Retinal pigment epithelial cell (primary cell): Measurements from ENCODE around the gene LIPN.

Experiments
- DNase-seq: peaks from one replicate; pipeline ENCODE4 v3.0.0-alpha.2; 2010; ENCODE audit warnings: low read depth
- H3K4me3 ChIP-seq: 2 replicates; pipeline ENCODE4 v1.5.1; 2011; ENCODE audit warnings: mild to moderate bottlenecking, low read length, control low read depth, moderate library complexity
- TF ChIP-seq, protein P1 (sequence below): conservative IDR thresholded peaks from 2 replicates; pipeline ENCODE4 v1.5.1; 2011; ENCODE audit warnings: low read depth, low read length, control low read depth, inconsistent platforms

LIPN gene

DNA sequence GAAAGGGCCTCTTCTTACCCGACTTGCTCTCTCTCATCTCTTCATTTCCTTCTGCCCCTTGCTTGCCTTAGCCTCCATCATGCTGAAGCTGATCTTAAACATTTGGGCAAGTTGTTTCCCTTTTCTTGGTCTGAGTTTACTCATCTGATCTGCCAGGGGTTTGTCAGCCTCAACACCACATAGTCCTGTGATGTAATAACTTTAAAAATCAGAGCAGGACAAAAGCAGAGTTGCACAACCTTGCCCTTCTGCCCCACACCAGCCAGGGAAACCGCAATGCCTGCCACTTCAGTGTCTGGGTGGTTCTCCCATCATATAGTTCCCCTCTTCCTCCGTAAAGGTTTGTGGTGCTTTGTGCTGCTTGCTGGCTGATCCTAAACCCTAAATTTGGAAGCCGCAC, 32.8 kb downstream of the LIPN start:
- DNase-seq = no peak
- TF ChIP-seq, protein P1, sequence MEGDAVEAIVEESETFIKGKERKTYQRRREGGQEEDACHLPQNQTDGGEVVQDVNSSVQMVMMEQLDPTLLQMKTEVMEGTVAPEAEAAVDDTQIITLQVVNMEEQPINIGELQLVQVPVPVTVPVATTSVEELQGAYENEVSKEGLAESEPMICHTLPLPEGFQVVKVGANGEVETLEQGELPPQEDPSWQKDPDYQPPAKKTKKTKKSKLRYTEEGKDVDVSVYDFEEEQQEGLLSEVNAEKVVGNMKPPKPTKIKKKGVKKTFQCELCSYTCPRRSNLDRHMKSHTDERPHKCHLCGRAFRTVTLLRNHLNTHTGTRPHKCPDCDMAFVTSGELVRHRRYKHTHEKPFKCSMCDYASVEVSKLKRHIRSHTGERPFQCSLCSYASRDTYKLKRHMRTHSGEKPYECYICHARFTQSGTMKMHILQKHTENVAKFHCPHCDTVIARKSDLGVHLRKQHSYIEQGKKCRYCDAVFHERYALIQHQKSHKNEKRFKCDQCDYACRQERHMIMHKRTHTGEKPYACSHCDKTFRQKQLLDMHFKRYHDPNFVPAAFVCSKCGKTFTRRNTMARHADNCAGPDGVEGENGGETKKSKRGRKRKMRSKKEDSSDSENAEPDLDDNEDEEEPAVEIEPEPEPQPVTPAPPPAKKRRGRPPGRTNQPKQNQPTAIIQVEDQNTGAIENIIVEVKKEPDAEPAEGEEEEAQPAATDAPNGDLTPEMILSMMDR = no peak
- H3K4me3 ChIP-seq = no peak overlapping the region

DNA sequence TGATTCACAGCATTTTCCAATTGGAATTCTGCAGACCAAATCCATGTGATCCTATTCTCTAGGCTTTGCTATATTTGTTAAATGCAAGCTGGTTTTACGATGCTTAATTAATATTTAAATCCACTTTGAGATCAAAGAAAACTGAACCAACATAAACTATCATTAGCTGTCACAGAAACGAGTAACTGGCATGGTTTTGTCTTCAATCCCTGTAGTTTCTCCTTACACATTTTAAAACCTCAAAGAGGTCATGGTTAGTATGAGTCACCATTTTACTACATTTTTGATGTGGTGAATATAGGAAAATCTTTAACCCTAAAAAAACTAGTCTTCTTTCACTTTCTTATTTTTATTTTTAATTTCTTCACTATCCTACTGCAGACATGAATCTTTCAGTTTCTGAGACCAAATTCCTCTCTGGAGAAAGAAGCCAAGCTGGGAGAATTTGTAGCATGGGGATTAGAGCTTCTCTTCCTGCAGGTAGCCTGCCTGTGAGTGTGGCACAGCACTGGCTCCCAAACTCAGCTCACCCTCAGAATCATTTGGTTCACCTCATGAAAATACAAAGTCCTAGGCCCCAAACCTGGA, 34.0 kb downstream of the LIPN start:
- no peak for DNase-seq
- H3K4me3 ChIP-seq = no peak overlapping the region
- TF ChIP-seq, protein P1 = no peak

DNA sequence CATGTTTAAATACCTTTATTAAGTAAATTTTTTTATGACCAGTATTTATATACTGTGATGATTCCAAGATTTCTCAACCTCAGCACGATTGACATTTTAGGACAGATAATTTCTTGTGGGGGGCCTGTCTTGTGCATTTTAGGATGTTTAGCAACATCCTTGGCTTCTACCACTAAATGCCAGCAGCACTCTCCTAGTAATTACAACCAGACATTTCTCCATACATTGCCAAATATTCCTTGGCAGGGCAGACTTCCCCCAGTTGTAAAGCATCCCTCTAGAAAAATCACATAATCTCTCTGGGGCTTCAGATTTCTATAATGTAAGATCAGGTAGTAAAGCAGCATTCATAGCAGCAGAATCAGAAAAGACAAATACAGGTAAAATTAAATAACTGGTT, 34.9 kb downstream of the LIPN start:
- TF ChIP-seq, protein P1 = no peak
- no peak overlapping the region for H3K4me3 ChIP-seq
- DNase-seq = no peak

DNA sequence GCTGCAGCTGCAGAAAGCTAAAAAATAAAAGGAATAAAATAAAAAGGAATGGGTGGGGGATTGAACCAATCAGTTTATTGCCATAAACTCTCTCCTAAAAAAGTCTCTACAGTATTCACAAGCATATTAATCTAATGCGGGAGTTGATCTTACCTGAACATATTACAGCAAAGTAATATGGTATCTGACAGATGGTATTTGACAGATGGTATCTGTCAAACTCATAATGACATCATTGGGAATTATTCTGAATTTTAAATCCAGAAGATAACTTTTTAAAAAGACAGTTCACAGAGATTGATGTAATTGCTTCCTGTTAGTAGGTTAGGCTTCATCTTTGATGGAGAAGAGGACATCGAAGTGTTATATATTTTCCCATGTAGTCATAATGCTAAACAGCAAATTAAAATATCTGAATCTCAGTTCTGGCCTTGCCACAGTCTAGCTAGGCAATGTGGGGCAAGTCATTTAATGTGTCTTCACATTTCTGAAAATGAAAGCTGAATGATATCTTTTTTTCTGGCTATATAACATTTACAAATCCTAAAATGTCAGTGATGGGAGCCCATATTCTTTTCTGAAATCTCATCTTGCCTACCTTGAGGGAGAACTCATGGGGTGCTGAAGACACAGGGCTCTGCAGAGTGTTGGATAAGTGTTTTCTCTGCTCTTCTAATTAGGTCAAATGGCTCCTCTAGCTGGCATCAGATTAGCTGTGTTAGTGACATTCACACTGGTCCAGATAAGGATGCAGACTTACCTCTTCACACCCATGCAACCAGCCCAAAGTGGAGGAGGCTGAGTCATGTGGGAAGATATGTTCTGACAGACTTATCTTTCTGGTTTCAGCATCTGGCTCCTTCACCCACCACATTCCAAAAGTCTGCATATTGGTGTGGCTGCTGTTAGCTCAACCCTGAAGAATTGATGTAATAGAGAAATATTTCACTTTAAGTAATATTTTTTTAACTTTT, 40.6 kb downstream of the LIPN start:
- TF ChIP-seq, protein P1 = no peak
- DNase-seq = no peak
- no peak overlapping the region for H3K4me3 ChIP-seq

DNA sequence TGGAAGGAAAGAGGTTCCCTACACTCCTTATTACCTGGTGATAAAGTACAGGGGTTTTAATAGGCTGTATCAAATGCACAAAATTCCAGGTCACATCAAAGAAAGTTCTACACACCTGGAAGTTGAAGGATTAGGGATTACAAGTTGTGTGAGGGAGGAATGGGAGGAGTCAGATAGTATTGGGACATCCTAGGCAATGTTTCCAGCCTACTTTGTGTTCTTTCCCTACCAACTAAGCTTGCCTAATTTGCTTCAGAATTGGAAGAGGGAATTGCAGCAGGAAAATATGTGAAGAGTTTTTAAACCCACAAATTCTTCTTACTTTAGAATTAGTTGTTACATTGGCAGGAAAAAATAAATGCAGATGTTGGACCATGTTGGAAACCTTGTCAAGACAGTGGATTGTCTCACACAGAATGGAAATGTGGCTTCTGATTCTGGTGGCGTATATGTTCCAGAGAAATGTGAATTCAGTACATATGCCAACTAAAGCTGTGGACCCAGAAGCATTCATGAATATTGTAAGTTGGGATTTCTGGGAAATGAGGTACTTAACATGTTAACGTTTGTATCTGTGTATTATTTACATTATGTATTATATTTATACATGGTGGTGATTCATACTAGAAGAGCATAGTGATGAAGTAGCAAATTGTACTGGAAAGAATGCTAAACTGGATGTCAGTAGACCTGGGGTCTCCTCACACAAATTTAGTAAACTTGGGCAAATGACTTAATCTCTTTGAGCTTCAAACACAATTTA, 42.9 kb downstream of the LIPN start, which contains the start of gene LIPM:
Gene LIPM, plus strand, starts transcription at position 208 of the 763 bp plus-strand sequence. Its CDS starts 167 bp downstream, at position 375.
- no peak for DNase-seq
- H3K4me3 ChIP-seq = no peak within 1 kb of the TSS
- TF ChIP-seq, protein P1 = no peak

DNA sequence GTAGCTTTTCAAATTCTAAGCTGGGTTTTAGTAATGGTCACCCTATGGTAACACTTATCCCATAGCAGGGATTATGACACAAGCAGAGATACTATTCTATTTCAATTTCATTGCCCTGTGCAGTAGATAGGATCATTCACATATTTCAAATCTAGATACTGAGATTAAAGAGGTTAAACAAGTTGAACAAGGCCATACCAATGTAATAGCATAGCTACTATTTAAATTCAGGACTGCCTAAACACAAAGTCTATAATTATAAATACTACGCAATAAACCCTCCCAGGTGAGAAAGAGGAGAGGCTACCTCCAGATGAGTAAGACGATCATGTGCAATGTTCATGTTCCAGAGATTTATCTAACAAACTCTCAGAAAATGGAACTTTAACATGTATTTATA, 43.8 kb downstream of the LIPN start:
- H3K4me3 ChIP-seq = no peak overlapping the region
- DNase-seq = no peak
- TF ChIP-seq, protein P1 = no peak
